ENCODE data around the gene PRF1. TPM values are rescaled to one million over a fixed set of nuclear protein-coding genes. Genes with fewer than 3 reads are reported as not detected.
"Not testable (repeated sequence)": the region's sequence is repeated elsewhere in the genome, so short reads cannot be mapped to it uniquely, and the experiment has no call there.

Gene PRF1
- not detected in 2 replicates for total RNA-seq (2014; rRNA removed; shearing (Covaris generic))

GRCh38 chr10:70602665-70603448, at the start of gene PRF1:
Gene PRF1 (minus strand): TSS chr10:70602741. CDS start chr10:70600902, 1,839 bp downstream.
- in situ Hi-C loops (cut with HindIII; ENCODE audit: low sequenced_read_pairs): no loop called here
- no peak for DNase-seq (ENCODE audit: low spot score)

- in situ Hi-C loops (cut with HindIII; ENCODE audit: low sequenced_read_pairs): no loop called here
Measured at GRCh38 chr10:70651661-70652060, 49.1 kb upstream of the PRF1 start.

GRCh38 chr10:70650718-70651117, 48.2 kb upstream of the PRF1 start:
- DNase-seq (ENCODE audit: low spot score): no peak
- in situ Hi-C loops (cut with HindIII; ENCODE audit: low sequenced_read_pairs): no loop called here

More at GRCh38 chr10:70651661-70652060, 49.1 kb upstream of the PRF1 start:
- no peak for DNase-seq (ENCODE audit: low spot score)

- DNase-seq (ENCODE audit: low spot score): no peak
- in situ Hi-C loops (cut with HindIII; ENCODE audit: low sequenced_read_pairs): no loop called here
Measured at GRCh38 chr10:70650104-70650503, 47.6 kb upstream of the PRF1 start.

- in situ Hi-C loops (cut with HindIII; ENCODE audit: low sequenced_read_pairs): no loop called here
- no peak for DNase-seq (ENCODE audit: low spot score)
Measured at GRCh38 chr10:70649526-70649925, 47.0 kb upstream of the PRF1 start.

GRCh38 chr10:70648427-70648826, 45.9 kb upstream of the PRF1 start:
- in situ Hi-C loops (cut with HindIII; ENCODE audit: low sequenced_read_pairs): no loop called here
- no peak for DNase-seq (ENCODE audit: low spot score)

GRCh38 chr10:70647086-70647485, 44.5 kb upstream of the PRF1 start:
- in situ Hi-C loops (cut with HindIII; ENCODE audit: low sequenced_read_pairs): no loop called here
- no peak for DNase-seq (ENCODE audit: low spot score)

- DNase-seq (ENCODE audit: low spot score); in situ Hi-C loops (cut with HindIII; ENCODE audit: low sequenced_read_pairs): not testable (repeated sequence)
Measured at GRCh38 chr10:70644959-70645358, 42.4 kb upstream of the PRF1 start.

- in situ Hi-C loops (cut with HindIII; ENCODE audit: low sequenced_read_pairs); DNase-seq (ENCODE audit: low spot score): not testable (repeated sequence)
Measured at GRCh38 chr10:70643272-70643671, 40.7 kb upstream of the PRF1 start.

GRCh38 chr10:70639640-70640383, 37.3 kb upstream of the PRF1 start:
- not testable (repeated sequence) for DNase-seq (ENCODE audit: low spot score)

GRCh38 chr10:70634515-70634914, 32.0 kb upstream of the PRF1 start:
- in situ Hi-C loops (cut with HindIII; ENCODE audit: low sequenced_read_pairs); DNase-seq (ENCODE audit: low spot score): not testable (repeated sequence)

More at GRCh38 chr10:70639640-70640383, 37.3 kb upstream of the PRF1 start:
- in situ Hi-C loops (cut with HindIII; ENCODE audit: low sequenced_read_pairs): not testable (repeated sequence)

- no peak for DNase-seq (ENCODE audit: low spot score)
- in situ Hi-C loops (cut with HindIII; ENCODE audit: low sequenced_read_pairs): no loop called here
Measured at GRCh38 chr10:70634011-70634410, 31.5 kb upstream of the PRF1 start.

GRCh38 chr10:70631735-70632134, 29.2 kb upstream of the PRF1 start:
- DNase-seq (ENCODE audit: low spot score); in situ Hi-C loops (cut with HindIII; ENCODE audit: low sequenced_read_pairs): not testable (repeated sequence)

GRCh38 chr10:70629338-70629737, 26.8 kb upstream of the PRF1 start:
- in situ Hi-C loops (cut with HindIII; ENCODE audit: low sequenced_read_pairs): no loop called here
- DNase-seq (ENCODE audit: low spot score): no peak

GRCh38 chr10:70626056-70626455, 23.5 kb upstream of the PRF1 start:
- in situ Hi-C loops (cut with HindIII; ENCODE audit: low sequenced_read_pairs): no loop called here
- DNase-seq (ENCODE audit: low spot score): no peak

- DNase-seq (ENCODE audit: low spot score): no peak
Measured at GRCh38 chr10:70622981-70623844, 20.7 kb upstream of the PRF1 start.

GRCh38 chr10:70622541-70622940, 20.0 kb upstream of the PRF1 start:
- DNase-seq (ENCODE audit: low spot score): no peak
- in situ Hi-C loops (cut with HindIII; ENCODE audit: low sequenced_read_pairs): no loop called here

More at GRCh38 chr10:70622981-70623844, 20.7 kb upstream of the PRF1 start:
- in situ Hi-C loops (cut with HindIII; ENCODE audit: low sequenced_read_pairs): no loop called here

GRCh38 chr10:70621503-70622078, 19.1 kb upstream of the PRF1 start:
- in situ Hi-C loops (cut with HindIII; ENCODE audit: low sequenced_read_pairs): no loop called here

GRCh38 chr10:70620020-70620289, 17.4 kb upstream of the PRF1 start:
- DNase-seq (ENCODE audit: low spot score): no peak
- in situ Hi-C loops (cut with HindIII; ENCODE audit: low sequenced_read_pairs): no loop called here

More at GRCh38 chr10:70621503-70622078, 19.1 kb upstream of the PRF1 start:
- no peak for DNase-seq (ENCODE audit: low spot score)
